B cell (primary cell): ENCODE results near the gene NDST3. TPM values are rescaled to one million over a fixed set of nuclear protein-coding genes. Genes with fewer than 3 reads are reported as not detected.

Experiments
- ATAC-seq: fragments of 200-7000 bp; cut with Tn5 transposase; one replicate; pipeline ENCODE4 v1.10.0; 2021; ENCODE audit warnings: low read depth, mild to moderate bottlenecking, moderate number of reproducible peaks, moderate library complexity
- CTCF ChIA-PET: fragments of 350-600 bp; sonication (Branson Sonifier 250); formaldehyde crosslinking; loops from one replicate; lab custom pipeline; 2021; ENCODE audit warnings: antibody characterized with exemption, inconsistent platforms; lab: Charles Lee
- POLR2A ChIA-PET: fragments of 350-600 bp; sonication (Branson Sonifier 250); formaldehyde crosslinking; loops from one replicate; lab custom pipeline; 2021; ENCODE audit warnings: antibody characterized with exemption; lab: Charles Lee
- DNase-seq: peaks from one replicate; pipeline ENCODE4 v3.0.0; 2013
- H2AFZ ChIP-seq: 2 replicates; pipeline ENCODE4 v1.6.1; 2012; ENCODE audit warnings: mild to moderate bottlenecking, low read depth, low read length; ENCODE audit not compliant: insufficient read depth, poor library complexity, severe bottlenecking
- H3K27ac ChIP-seq, 2 donors: 1 replicate in 1 of 2; 2 replicates in 1 of 2; pipeline ENCODE4 v1.5.1; 2012 to 2013; ENCODE audit warnings: low read length in 2 of 2, mild to moderate bottlenecking in 2 of 2, moderate library complexity in 1 of 2
- H3K27me3 ChIP-seq, 4 experiments: fragments of 200-600 bp in 1 of 4; sonication (generic) in 1 of 4; replicated peaks in 1 of 4; 1 replicate in 2 of 4; 2 replicates in 2 of 4; pipeline versions ENCODE4 v1.6.1 to v1.7.0; 2013 to 2016; ENCODE audit warnings: low read length in 3 of 4, mild to moderate bottlenecking in 2 of 4, mixed read lengths in 1 of 4, moderate library complexity in 1 of 4; ENCODE audit not compliant: insufficient read depth in 4 of 4, control insufficient read depth in 3 of 4; ENCODE audit errors: control extremely low read depth in 1 of 4
- H3K36me3 ChIP-seq, 2 experiments: replicated peaks in 1 of 2; 1 replicate in 1 of 2; 2 replicates in 1 of 2; pipeline versions ENCODE4 v1.6.1 to v1.7.1; 2013; ENCODE audit warnings: low read length in 1 of 2; ENCODE audit not compliant: insufficient read depth in 2 of 2, control insufficient read depth in 1 of 2; ENCODE audit errors: control extremely low read depth in 1 of 2, extremely low read depth in 1 of 2
- H3K4me1 ChIP-seq, 2 donors: fragments of 200-600 bp in 1 of 2; sonication (generic) in 1 of 2; 1 replicate in 1 of 2; 2 replicates in 1 of 2; pipeline versions ENCODE4 v1.5.1 to v1.6.1; 2013 to 2017; ENCODE audit warnings: low read length in 2 of 2; ENCODE audit not compliant: control insufficient read depth in 2 of 2, insufficient read depth in 2 of 2
- H3K4me2 ChIP-seq: replicated peaks from 2 replicates; pipeline ENCODE3; 2012; ENCODE audit warnings: mild to moderate bottlenecking, low read depth, low read length; ENCODE audit not compliant: poor library complexity, severe bottlenecking
- H3K4me3 ChIP-seq, 5 experiments: fragments of 200-600 bp in 1 of 5; sonication (generic) in 1 of 5; 1 replicate in 3 of 5; 2 replicates in 2 of 5; pipeline versions ENCODE4 v1.5.1 to v1.7.0; 2011 to 2016; ENCODE audit warnings: low read length in 4 of 5, mild to moderate bottlenecking in 4 of 5, low read depth in 2 of 5, control low read depth in 1 of 5, moderate library complexity in 1 of 5; ENCODE audit not compliant: insufficient read depth in 1 of 5; ENCODE audit errors: control extremely low read depth in 1 of 5, extremely low read depth in 1 of 5
- H3K79me2 ChIP-seq: fragments of 200-600 bp; sonication (generic); one replicate; pipeline ENCODE4 v1.6.0; 2016; ENCODE audit warnings: low read length; ENCODE audit not compliant: control insufficient read depth, insufficient read depth
- H3K9ac ChIP-seq: fragments of 200-600 bp; sonication (generic); 2 replicates; pipeline ENCODE4 v1.6.1; 2017; ENCODE audit warnings: mild to moderate bottlenecking, low read length, moderate library complexity
- H3K9me3 ChIP-seq, 3 donors: one replicate each; pipeline versions ENCODE4 v1.6.1 to v1.7.1; 2013; ENCODE audit warnings: low read length in 2 of 3; ENCODE audit not compliant: control insufficient read depth in 2 of 3, insufficient read depth in 1 of 3; ENCODE audit errors: control extremely low read depth in 1 of 3
- H4K20me1 ChIP-seq: 2 replicates; pipeline ENCODE4 v1.6.0; 2012; ENCODE audit warnings: mild to moderate bottlenecking, low read length; ENCODE audit not compliant: insufficient read depth, control insufficient read depth, poor library complexity, severe bottlenecking
- H3K27ac Mint-ChIP-seq: one replicate; pipeline ENCODE4 v1.8.0; 2021; ENCODE audit warnings: mixed read lengths
- H3K27me3 Mint-ChIP-seq: one replicate; pipeline ENCODE4 v1.8.0; 2021; ENCODE audit warnings: mixed read lengths
- H3K4me1 Mint-ChIP-seq: one replicate; pipeline ENCODE4 v1.8.0; 2021; ENCODE audit warnings: mixed read lengths
- H3K4me3 Mint-ChIP-seq: one replicate; pipeline ENCODE4 v1.8.0; 2021; ENCODE audit warnings: mixed read lengths
- H3K9me3 Mint-ChIP-seq: one replicate; pipeline ENCODE4 v1.8.0; 2022; ENCODE audit warnings: mixed read lengths; ENCODE audit not compliant: insufficient read depth
- CTCF ChIP-seq: fragments of 200-600 bp; IDR thresholded peaks from one replicate; pipeline ENCODE4 v1.8.0; 2022; ENCODE audit warnings: antibody characterized with exemption, mild to moderate bottlenecking
- EZH2 ChIP-seq: IDR thresholded peaks from 2 replicates; pipeline ENCODE4 v1.6.1; 2012; ENCODE audit warnings: borderline replicate concordance, low read depth, mild to moderate bottlenecking, moderate library complexity, low read length; ENCODE audit not compliant: insufficient read depth, poor library complexity, severe bottlenecking
- WGBS: methylation state at CpG from one replicate; pipeline ENCODE4 v1.1.5; 2013; ENCODE audit warnings: missing lambda C conversion rate; ENCODE audit not compliant: insufficient coverage; 5-methylcytosine and 5-hydroxymethylcytosine counted together
- intact Hi-C: fragments of 100-400 bp; cut with micrococcal nuclease; formaldehyde crosslinking; loops from one replicate; pipeline ENCODE4 v1.10.0; 2022
- polyA plus RNA-seq: library from polyadenylated mRNA; depleted of rRNA; stranded (reverse); fragments of >200 nt; gene quantifications from 2 replicates; pipeline ENCODE4 v1.2.3, GENCODE V29; 2012
- total RNA-seq, 2 donors: library from RNA; stranded (reverse); fragments of 120-200 nt in 1 of 2; gene quantifications; 1 replicate in 1 of 2; 2 replicates in 1 of 2; pipeline versions ENCODE4 v1.2.3 to v1.2.4, GENCODE V29; 2013 to 2022

Gene NDST3
- total and polyA plus RNA-seq, 2 donors (not counting 1 experiment from before 2014, with no cell fraction given) = not detected

- H3K4me2 ChIP-seq = no peak overlapping the region
- H3K27ac ChIP-seq = no peak overlapping the region
- TF ChIP-seq CTCF = no peak
- no peak for TF ChIP-seq EZH2
- H2AFZ ChIP-seq = no peak overlapping the region
- no peaks in the 10 kb centered on the region for H3K9me3 ChIP-seq
- intact Hi-C loops = no loop called here
- H3K79me2 ChIP-seq = no peaks in the 10 kb centered on the region
- Mint-ChIP-seq H3K9me3 (no peaks in the 10 kb centered on the region), H3K4me1 (no peaks in the 10 kb centered on the region), H3K4me3 (no peak overlapping the region), H3K27ac (no peak overlapping the region), H3K27me3 (no peaks in the 10 kb centered on the region)
- 50% methylated on average over 2 of the region's 4 CpGs for WGBS
- no peaks in the 10 kb centered on the region for H3K36me3 ChIP-seq
- no peaks in the 10 kb centered on the region for H3K27me3 ChIP-seq
- no peaks in the 10 kb centered on the region for H3K4me1 ChIP-seq
- POLR2A ChIA-PET = no interaction called here
- no peak for DNase-seq
- no peak overlapping the region for H3K4me3 ChIP-seq
- CTCF ChIA-PET = interaction anchor here (0.6 kb wide), 1 partner anchor 47 kb away, joined by 4 read pairs; no protein-coding TSS in a partner anchor
- H3K9ac ChIP-seq = no peak overlapping the region
- no peak for ATAC-seq
- H4K20me1 ChIP-seq = no peaks in the 10 kb centered on the region
Observed at GRCh38 chr4:118173956-118174725, 139.9 kb downstream of the NDST3 start.

- Mint-ChIP-seq H3K27me3 (no peaks in the 10 kb centered on the region), H3K4me3 (no peak overlapping the region), H3K27ac (no peak overlapping the region), H3K4me1 (no peaks in the 10 kb centered on the region), H3K9me3 (no peaks in the 10 kb centered on the region)
- TF ChIP-seq EZH2 = no peak
- no peak for TF ChIP-seq CTCF
- Histone ChIP-seq H3K9ac (no peak overlapping the region), H3K4me1 (no peaks in the 10 kb centered on the region), H3K27ac (no peak overlapping the region), H3K4me3 (no peak overlapping the region), H3K79me2 (no peaks in the 10 kb centered on the region), H2AFZ (no peak overlapping the region), H4K20me1 (no peaks in the 10 kb centered on the region), H3K4me2 (no peak overlapping the region), H3K27me3 (no peaks in the 10 kb centered on the region), H3K36me3 (no peaks in the 10 kb centered on the region), H3K9me3 (no peaks in the 10 kb centered on the region)
- ATAC-seq = no peak
- CTCF ChIA-PET = no interaction called here
- DNase-seq = no peak
- 39% methylated on average over 3 of the region's 4 CpGs for WGBS
- POLR2A ChIA-PET = no interaction called here
- intact Hi-C loops = no loop called here
Observed at GRCh38 chr4:118175506-118175905, 141.2 kb downstream of the NDST3 start.
